GM10248 (cell line): ENCODE results near the gene CLEC19A.

ENCODE experiments used
- CTCF ChIA-PET: fragments of 300-600 bp; sonication (Branson Sonifier 250); formaldehyde crosslinking; extraction: SDS; loops from one replicate; lab custom pipeline; 2021; ENCODE audit warnings: antibody characterized with exemption; lab: Yijun Ruan, JAX
- POLR2A ChIA-PET: fragments of 350-650 bp; sonication (Branson Sonifier 250); formaldehyde crosslinking; extraction: SDS; loops from one replicate; lab custom pipeline; 2020; ENCODE audit warnings: antibody characterized with exemption; lab: Yijun Ruan, JAX
- DNase-seq: peaks from one replicate; pipeline ENCODE4 v3.0.0; 2012; ENCODE audit errors: extremely low spot score
- CTCF ChIP-seq: IDR thresholded peaks from 2 replicates; pipeline ENCODE4 v1.5.1; 2012; ENCODE audit warnings: mild to moderate bottlenecking, low read depth; ENCODE audit errors: extremely low read depth, missing control alignments, control extremely low read depth

CLEC19A gene

GRCh38 chr16:19344980-19345379, 59.4 kb downstream of the CLEC19A start:
- DNase-seq: no peak
- TF ChIP-seq CTCF: no peak
- POLR2A ChIA-PET: no interaction called here
- CTCF ChIA-PET: interaction anchor here (1.1 to 1.2 kb wide), 2 partner anchors 9 to 12 kb away, joined by 3 to 5 read pairs; no protein-coding TSS in a partner anchor

GRCh38 chr16:19346335-19346922, 60.9 kb downstream of the CLEC19A start:
- ChIA-PET POLR2A (no interaction called here), CTCF (no interaction called here)
- TF ChIP-seq CTCF: no peak
- peak; percentile 22 for DNase-seq

GRCh38 chr16:19348125-19348524, 62.6 kb downstream of the CLEC19A start:
- CTCF ChIA-PET: no interaction called here
- DNase-seq: no peak
- POLR2A ChIA-PET: no interaction called here
- TF ChIP-seq CTCF: no peak

- DNase-seq: no peak
- ChIA-PET POLR2A (no interaction called here), CTCF (no interaction called here)
- no peak for TF ChIP-seq CTCF
These were observed 63.2 kb downstream of the CLEC19A start for GRCh38 chr16:19348578-19349315.

GRCh38 chr16:19354371-19354770, 68.8 kb downstream of the CLEC19A start:
- no peak for TF ChIP-seq CTCF
- CTCF ChIA-PET: interaction anchor here (0.8 to 1.8 kb wide), 2 partner anchors 13 to 21 kb away, joined by 5 read pairs; no protein-coding TSS in a partner anchor
- DNase-seq: no peak
- POLR2A ChIA-PET: no interaction called here

- POLR2A ChIA-PET: no interaction called here
- no peak for DNase-seq
- CTCF ChIA-PET: interaction anchor here (1.2 to 1.6 kb wide), 2 partner anchors 146 to 177 kb away, joined by 3 to 4 read pairs; no protein-coding TSS in a partner anchor
- no peak for TF ChIP-seq CTCF
These were observed 70.8 kb downstream of the CLEC19A start for GRCh38 chr16:19356024-19356952.
